SU-DHL-6 (cell line): ENCODE measurements around the gene PLCH1.

ENCODE experiments used
- H2AFZ ChIP-seq: fragments of 200-600 bp; sonication (generic); 2 replicates; pipeline ENCODE4 v1.6.1; 2014; ENCODE audit warnings: low read depth, mild to moderate bottlenecking, moderate library complexity, mixed read lengths, antibody characterized with exemption, low read length; ENCODE audit not compliant: severe bottlenecking
- H3F3A ChIP-seq: fragments of 200-600 bp; shearing (Covaris generic); 2 replicates; pipeline ENCODE4 v1.6.0; 2016; ENCODE audit warnings: antibody characterized with exemption, mild to moderate bottlenecking; ENCODE audit not compliant: insufficient read depth
- H3K27ac ChIP-seq: fragments of 200-600 bp; sonication (generic); 2 replicates; pipeline ENCODE4 v1.5.1; 2016; ENCODE audit warnings: low read depth, mild to moderate bottlenecking, low read length, moderate library complexity, mixed read lengths
- H3K27me3 ChIP-seq: fragments of 200-600 bp; sonication (generic), shearing (Covaris generic); 2 replicates; pipeline ENCODE4 v1.6.0; 2014; ENCODE audit warnings: mild to moderate bottlenecking, low read length
- H3K36me3 ChIP-seq: fragments of 200-600 bp; sonication (generic); 2 replicates; pipeline ENCODE4 v1.6.1; 2014; ENCODE audit warnings: mild to moderate bottlenecking, low read length, mixed read lengths
- H3K4me2 ChIP-seq: fragments of 300-600, 200-600 bp; shearing (Covaris generic), sonication (generic); 2 replicates; pipeline ENCODE4 v1.6.0; 2014; ENCODE audit warnings: low read length, low read depth, mild to moderate bottlenecking; ENCODE audit not compliant: poor library complexity, severe bottlenecking
- H3K4me3 ChIP-seq: fragments of 200-600 bp; sonication (generic); 2 replicates; pipeline ENCODE4 v1.5.1; 2014; ENCODE audit warnings: antibody characterized with exemption, low read length, mild to moderate bottlenecking, mixed read lengths; ENCODE audit not compliant: insufficient read depth, poor library complexity, severe bottlenecking
- H3K79me2 ChIP-seq: fragments of 200-600 bp; sonication (generic); 2 replicates; pipeline ENCODE4 v1.6.1; 2014; ENCODE audit warnings: mild to moderate bottlenecking, low read length, moderate library complexity; ENCODE audit not compliant: insufficient read depth
- H3K9ac ChIP-seq: fragments of 200-600 bp; sonication (generic); 2 replicates; pipeline ENCODE4 v1.7.0; 2014; ENCODE audit warnings: mild to moderate bottlenecking, low read length
- H3K9me2 ChIP-seq: fragments of 200-600 bp; sonication (generic); replicated peaks from 2 replicates; pipeline ENCODE4 v1.6.1; 2014; ENCODE audit warnings: low read length; ENCODE audit not compliant: insufficient read depth
- H3K9me3 ChIP-seq: fragments of 200-600 bp; sonication (generic); 2 replicates; pipeline ENCODE4 v1.6.1; 2014; ENCODE audit warnings: low read length, mixed read lengths; ENCODE audit not compliant: insufficient read depth
- H4K20me1 ChIP-seq: fragments of 200-600 bp; sonication (generic); 2 replicates; pipeline ENCODE4 v1.6.1; 2014; ENCODE audit warnings: low read depth, mild to moderate bottlenecking, antibody characterized with exemption, low read length, moderate library complexity, mixed read lengths
- CTCF ChIP-seq: fragments of 200-600 bp; sonication (generic); IDR thresholded peaks from one replicate; pipeline ENCODE4 v1.5.1; 2017; ENCODE audit warnings: antibody characterized with exemption, mild to moderate bottlenecking, low read length, moderate library complexity; ENCODE audit not compliant: insufficient read depth, poor library complexity, severe bottlenecking
- EZH2phosphoT487 ChIP-seq: fragments of 200-600 bp; sonication (generic), shearing (Covaris generic); conservative IDR thresholded peaks from 2 replicates; pipeline ENCODE4 v1.6.1; 2018; ENCODE audit warnings: mild to moderate bottlenecking, antibody characterized with exemption, low read length, moderate library complexity, mixed read lengths

Gene PLCH1

GRCh38 chr3:155431856-155432570 is 312.9 kb downstream of the PLCH1 start:
- Histone ChIP-seq H2AFZ (no peak overlapping the region), H3K36me3 (no peaks in the 10 kb centered on the region), H3K9me3 (peaks cover 15% of the 10 kb centered on the region; the same call in 1 of the 2 replicates), H3K9ac (no peak overlapping the region), H3K9me2 (no peaks in the 10 kb centered on the region), H3K27me3 (no peaks in the 10 kb centered on the region), H3K79me2 (no peaks in the 10 kb centered on the region), H3F3A (no peaks in the 10 kb centered on the region), H3K27ac (no peak overlapping the region), H4K20me1 (no peaks in the 10 kb centered on the region), H3K4me2 (no peak overlapping the region), H3K4me3 (no peak overlapping the region)
- no peak for TF ChIP-seq EZH2phosphoT487
- TF ChIP-seq CTCF = no peak

- Histone ChIP-seq H3F3A (no peaks in the 10 kb centered on the region), H3K9me3 (peaks cover 20% of the 10 kb centered on the region; the same call in 1 of the 2 replicates), H3K27ac (no peak overlapping the region), H4K20me1 (no peaks in the 10 kb centered on the region), H3K79me2 (no peaks in the 10 kb centered on the region), H3K4me2 (no peak overlapping the region), H3K4me3 (no peak overlapping the region), H3K36me3 (no peaks in the 10 kb centered on the region), H3K9ac (no peak overlapping the region), H3K9me2 (no peaks in the 10 kb centered on the region), H3K27me3 (no peaks in the 10 kb centered on the region), H2AFZ (no peak overlapping the region)
- TF ChIP-seq CTCF (no peak), EZH2phosphoT487 (no peak)
Observed at GRCh38 chr3:155428563-155428962, 316.3 kb downstream of the PLCH1 start.

GRCh38 chr3:155426524-155427230 is 318.2 kb downstream of the PLCH1 start:
- Histone ChIP-seq H3K27me3 (no peaks in the 10 kb centered on the region), H3K9ac (no peak overlapping the region), H3K36me3 (no peaks in the 10 kb centered on the region), H3K79me2 (no peaks in the 10 kb centered on the region), H3F3A (no peaks in the 10 kb centered on the region), H3K9me3 (peaks cover 20% of the 10 kb centered on the region; the same call in 1 of the 2 replicates), H2AFZ (no peak overlapping the region), H3K9me2 (no peaks in the 10 kb centered on the region), H3K4me2 (no peak overlapping the region), H3K4me3 (no peak overlapping the region), H3K27ac (no peak overlapping the region), H4K20me1 (no peaks in the 10 kb centered on the region)
- TF ChIP-seq CTCF = no peak
